Activated CD8-positive, alpha-beta memory T cell treated with anti-CD3 and anti-CD28 coated beads for 1 hour (primary cell): ENCODE data around the gene MS4A12.
"Not testable (repeated sequence)": the region's sequence is repeated elsewhere in the genome, so short reads cannot be mapped to it uniquely, and the experiment has no call there.

Experiments used
- DNase-seq, 2 donors: peaks; one replicate each; pipeline ENCODE4 v3.0.0-alpha.2; 2020; ENCODE audit warnings: low read depth in 1 of 2; ENCODE audit errors: extremely low read depth in 1 of 2

Gene MS4A12

GRCh38 chr11:60511393-60511792 lies 18.8 kb downstream of the MS4A12 start:
- DNase-seq = no peak

- DNase-seq = no peak
These were observed 20.2 kb downstream of the MS4A12 start for GRCh38 chr11:60512651-60513225.

GRCh38 chr11:60513496-60514460 lies 21.2 kb downstream of the MS4A12 start:
- no peak for DNase-seq

GRCh38 chr11:60515144-60515855 lies 22.7 kb downstream of the MS4A12 start, which contains the start of gene MS4A13:
MS4A13 (plus strand) TSS chr11:60515392; CDS start chr11:60518084, 2,692 bp downstream.
- no peak for DNase-seq

- DNase-seq = no peak
These were observed 35.9 kb downstream of the MS4A12 start for GRCh38 chr11:60528465-60528864.

GRCh38 chr11:60528934-60529333 lies 36.4 kb downstream of the MS4A12 start:
- DNase-seq = no peak

- DNase-seq = no peak
These were observed 38.0 kb downstream of the MS4A12 start for GRCh38 chr11:60530454-60531100.

GRCh38 chr11:60532383-60532782 lies 39.8 kb downstream of the MS4A12 start:
- DNase-seq = not testable (repeated sequence)

GRCh38 chr11:60538627-60539026 lies 46.0 kb downstream of the MS4A12 start:
- DNase-seq = not testable (repeated sequence)

GRCh38 chr11:60544077-60544476 lies 51.5 kb downstream of the MS4A12 start:
- no peak for DNase-seq
